K562 (cell line): Measurements from ENCODE around the gene KRT36. TPM values are rescaled to one million over a fixed set of nuclear protein-coding genes. Genes with fewer than 3 reads are reported as not detected.

Experiments used
- ATAC-seq: fragments of 200-7000 bp; cut with Tn5 transposase; 3 replicates; pipeline ENCODE4 v1.9.1; 2020; ENCODE audit warnings: moderate library complexity
- BruUV-seq: library from RNA; stranded (reverse); fragments of 400-500 nt; replicated peaks from 2 replicates; lab custom pipeline; 2021; lab: Mats Ljungman, UMichigan
- CTCF ChIA-PET: fragments of 300-600 bp; formaldehyde crosslinking; extraction: SDS; loops from one replicate; lab custom pipeline; 2021; ENCODE audit warnings: low intra/inter-chr PET ratio; lab: Yijun Ruan, JAX
- POLR2A ChIA-PET: fragments of 300-600, 350-650 bp; sonication (Branson Sonifier 250); formaldehyde crosslinking; extraction: SDS; loops from one replicate; lab custom pipeline; 2021; ENCODE audit warnings: antibody characterized with exemption, inconsistent platforms; lab: Yijun Ruan, JAX
- DNase-seq, 4 experiments: peaks; one replicate each; pipeline versions ENCODE4 v3.0.0 to v3.0.0-alpha.2; 2011 to 2018; ENCODE audit warnings: low spot score in 3 of 4, mixed read lengths in 3 of 4; ENCODE audit errors: extremely low read depth in 1 of 4
- FAIRE-seq: peaks from 2 replicates; lab custom pipeline; 2011; peaks lifted over from hg19 to GRCh38; lab: Jason Lieb, UNC
- H2AFZ ChIP-seq: 2 replicates; pipeline ENCODE4 v1.6.0; 2011; ENCODE audit warnings: low read depth, low read length, control low read depth, inconsistent platforms
- H3K27ac ChIP-seq: fragments of 200-600 bp; 3 replicates; pipeline ENCODE4 v1.8.0; 2011; ENCODE audit warnings: low read depth, mild to moderate bottlenecking, control low read depth, inconsistent platforms, low read length, moderate library complexity, mixed read lengths; ENCODE audit errors: extremely low read depth
- H3K27me3 ChIP-seq, 2 experiments: fragments of 300-600 bp in 1 of 2; 2 replicates in 1 of 2; 3 replicates in 1 of 2; pipeline versions ENCODE4 v1.6.0 to v1.8.0; 2011; ENCODE audit warnings: inconsistent platforms in 2 of 2, low read length in 2 of 2, mild to moderate bottlenecking in 1 of 2, mixed read lengths in 1 of 2, moderate library complexity in 1 of 2; ENCODE audit not compliant: control insufficient read depth in 2 of 2, insufficient read depth in 2 of 2
- H3K36me3 ChIP-seq: fragments of 300-600 bp; 3 replicates; pipeline ENCODE4 v1.8.0; 2011; ENCODE audit warnings: mild to moderate bottlenecking, low read length, inconsistent platforms; ENCODE audit not compliant: control insufficient read depth, insufficient read depth
- H3K4me1 ChIP-seq, 2 experiments: fragments of 200-600 bp in 1 of 2; replicated peaks in 1 of 2; 2 replicates in 1 of 2; 3 replicates in 1 of 2; pipeline versions ENCODE4 v1.5.1 to v1.8.0; 2011; ENCODE audit warnings: inconsistent platforms in 2 of 2, low read length in 2 of 2, mild to moderate bottlenecking in 1 of 2, mixed read lengths in 1 of 2, moderate library complexity in 1 of 2; ENCODE audit not compliant: control insufficient read depth in 2 of 2, insufficient read depth in 2 of 2
- H3K4me2 ChIP-seq: 2 replicates; pipeline ENCODE4 v1.6.1; 2011; ENCODE audit warnings: low read length, control low read depth, inconsistent platforms, mixed read lengths; ENCODE audit not compliant: insufficient read depth
- H3K4me3 ChIP-seq: fragments of 200-600 bp; sonication (generic), shearing (Covaris generic); 2 replicates; pipeline ENCODE4 v1.5.1; 2016; ENCODE audit warnings: control low read depth, inconsistent platforms
- H3K79me2 ChIP-seq: fragments of 200-600 bp; 3 replicates; pipeline ENCODE4 v1.8.0; 2011; ENCODE audit warnings: low read length, inconsistent platforms; ENCODE audit not compliant: control insufficient read depth, insufficient read depth
- H3K9ac ChIP-seq, 2 experiments: 2 replicates each; pipeline versions ENCODE4 v1.6.0 to v1.6.1; 2011; ENCODE audit warnings: low read depth in 2 of 2, low read length in 2 of 2, control low read depth in 1 of 2, inconsistent platforms in 1 of 2, mild to moderate bottlenecking in 1 of 2, mixed read lengths in 1 of 2; ENCODE audit not compliant: insufficient read depth in 1 of 2
- H3K9me1 ChIP-seq: one replicate; pipeline ENCODE4 v1.6.0; 2011; ENCODE audit warnings: inconsistent platforms, mild to moderate bottlenecking, low read length, moderate library complexity; ENCODE audit not compliant: control insufficient read depth, insufficient read depth
- H3K9me3 ChIP-seq: replicated peaks from 2 replicates; pipeline ENCODE4 v1.5.1; 2011; ENCODE audit warnings: low read depth, low read length, inconsistent platforms; ENCODE audit not compliant: control insufficient read depth, insufficient read depth
- H4K20me1 ChIP-seq: replicated peaks from 2 replicates; pipeline ENCODE4 v1.6.1; 2011; ENCODE audit warnings: low read length, inconsistent platforms, mixed read lengths; ENCODE audit not compliant: control insufficient read depth, insufficient read depth
- AFF4 ChIP-seq: sonication (generic); formaldehyde crosslinking; IDR thresholded peaks from 2 replicates; pipeline ENCODE4 v1.8.0; 2023; ENCODE audit warnings: mild to moderate bottlenecking, missing genetic modification reagents
- CBX8 ChIP-seq: fragments of 200-600 bp; sonication (generic); IDR thresholded peaks from 2 replicates; pipeline ENCODE4 v1.6.1; 2012; ENCODE audit warnings: borderline replicate concordance, mixed run types, low read depth, mild to moderate bottlenecking, moderate library complexity, mixed read lengths, low read length, control low read depth, inconsistent platforms; ENCODE audit not compliant: poor library complexity, severe bottlenecking; ENCODE audit errors: extremely low read depth
- ETV1 ChIP-seq: fragments of 450-650 bp; conservative IDR thresholded peaks from 2 replicates; pipeline ENCODE4 v1.6.1; 2016; ENCODE audit warnings: missing genetic modification characterization, control low read depth, low read depth, missing compliant biosample characterization
- HLTF ChIP-seq: fragments of 450-650 bp; IDR thresholded peaks from 2 replicates; pipeline ENCODE4 v1.6.1; 2016
- SFPQ ChIP-seq: fragments of 200-400 bp; formaldehyde crosslinking; IDR thresholded peaks from 2 replicates; pipeline ENCODE4 v1.6.1; 2017; ENCODE audit warnings: mild to moderate bottlenecking, low read depth, low read length, moderate library complexity
- TAF9B ChIP-seq: fragments of 450-650 bp; IDR thresholded peaks from 2 replicates; pipeline ENCODE4 v1.6.1; 2018; ENCODE audit warnings: mild to moderate bottlenecking; ENCODE audit not compliant: partially characterized antibody
- whole genome bisulfite sequencing: fragments of 100-300 bp; shearing (Covaris generic); methylation state at CpG from one replicate; pipeline ENCODE4 v1.1.6; 2016; ENCODE audit warnings: low coverage, mixed read lengths; ENCODE audit not compliant: insufficient coverage; ENCODE audit errors: missing lambda C conversion rate; 5-methylcytosine and 5-hydroxymethylcytosine counted together
- in situ Hi-C: fragments of 300-500 bp; cut with MboI; formaldehyde crosslinking; loops from 4 replicates; pipeline ENCODE4 v1.15.0; 2018; ENCODE audit warnings: inconsistent platforms, mixed read lengths
- intact Hi-C: fragments of 100-400 bp; cut with micrococcal nuclease; formaldehyde crosslinking; loops from 2 replicates; pipeline ENCODE4 v1.14.2; 2022
- polyA plus RNA-seq, 8 experiments: library from polyadenylated mRNA; depleted of rRNA in 4 of 8; stranded (reverse) in 5 of 8; unstranded in 3 of 8; fragments of >200 nt; fragmentation: Nextera tagmentation in 2 of 8; fragmentation: Illumina TruSeq in 1 of 8; extraction: Ambion mirVana in 2 of 8; extraction: Trizol in 1 of 8; gene quantifications; 2 replicates each; pipeline versions ENCODE4 v1.2.1 to v1.2.3, GENCODE V29; 2011 to 2014; ENCODE audit warnings: inconsistent platforms in 1 of 8, missing spikeins in 1 of 8
- total RNA-seq, 7 experiments: library from RNA; depleted of rRNA in 6 of 7; stranded (reverse); fragments of >200 nt in 6 of 7; fragmentation: Illumina TruSeq in 2 of 7; extraction: Trizol in 2 of 7; gene quantifications; 2 replicates each; pipeline versions ENCODE4 v1.2.1 to v1.2.3, GENCODE V29; 2011 to 2021; ENCODE audit warnings: low replicate concordance in 1 of 7

Gene KRT36
- total and polyA plus RNA-seq, 9 of the 15 experiments (the other 6 are each of a cell fraction or from before 2014, with no cell fraction given): 0.04 TPM; not detected in 8

GRCh38 chr17:41451154-41451728 is 38.5 kb downstream of the KRT36 start:
- Histone ChIP-seq H3K27me3 (peaks cover 3 to 7% of the 10 kb centered on the region in 2 experiments; a peak in 1 of 5 replicates), H3K9me1 (no peaks in the 10 kb centered on the region), H3K4me3 (no peak overlapping the region), H4K20me1 (no peaks in the 10 kb centered on the region), H2AFZ (no peak overlapping the region), H3K27ac (no peak overlapping the region), H3K4me2 (no peak overlapping the region), H3K4me1 (no peaks in the 10 kb centered on the region), H3K79me2 (no peaks in the 10 kb centered on the region), H3K9ac (no peak overlapping the region), H3K36me3 (no peaks in the 10 kb centered on the region), H3K9me3 (no peaks in the 10 kb centered on the region; the same call in 1 of the 2 replicates)
- TF ChIP-seq TAF9B: no peak
- peak; percentile 87 for TF ChIP-seq HLTF
- no TSS peak for BruUV-seq
- 0% methylated on average over 2 of the region's 2 CpGs for WGBS
- DNase-seq: no peak
- CTCF ChIA-PET: interaction anchor here (0.6 kb wide), 1 partner anchor 75 kb away, joined by 3 read pairs; no protein-coding TSS in a partner anchor
- intact Hi-C loops: no loop called here
- in situ Hi-C loops: no loop called here
- ATAC-seq: no peak
- POLR2A ChIA-PET: interaction anchor here (0.6 kb wide), 2 partner anchors 44 to 226 kb away, joined by 3 to 4 read pairs; no protein-coding TSS in a partner anchor
- FAIRE-seq: no peak

GRCh38 chr17:41449008-41449407 is 40.7 kb downstream of the KRT36 start:
- H3K9me3 ChIP-seq: no peaks in the 10 kb centered on the region; the same call in 1 of the 2 replicates
- WGBS: 2% methylated on average over 6 of the region's 6 CpGs
- H4K20me1 ChIP-seq: no peaks in the 10 kb centered on the region
- intact Hi-C loops: no loop called here
- H3K27me3 ChIP-seq: peaks cover 3 to 12% of the 10 kb centered on the region in 2 experiments; a peak in 2 of 5 replicates
- H3K4me2 ChIP-seq: no peak overlapping the region
- ATAC-seq: no peak
- H3K4me1 ChIP-seq: no peaks in the 10 kb centered on the region
- ChIA-PET CTCF (no interaction called here), POLR2A (interaction anchor here (1.4 to 2.2 kb wide), 2 partner anchors 14 to 15 kb away, joined by 3 to 5 read pairs; no protein-coding TSS in a partner anchor)
- no peaks in the 10 kb centered on the region for H3K9me1 ChIP-seq
- TF ChIP-seq CBX8 (no peak), AFF4 (no peak), ETV1 (no peak), SFPQ (no peak)
- no peak overlapping the region for H3K27ac ChIP-seq
- no peak for FAIRE-seq
- H3K4me3 ChIP-seq: no peak overlapping the region
- BruUV-seq: no TSS peak
- H3K36me3 ChIP-seq: no peaks in the 10 kb centered on the region
- DNase-seq: no peak
- no peak overlapping the region for H3K9ac ChIP-seq
- no peak overlapping the region for H2AFZ ChIP-seq
- H3K79me2 ChIP-seq: no peaks in the 10 kb centered on the region
- in situ Hi-C loops: no loop called here
